ENCODE measurements around the gene COL5A1.

COL5A1 gene

GRCh38 chr9:134793288-134794188 lies 151.9 kb downstream of the COL5A1 start:
- TF ChIP-seq FOXP2 (optimal IDR thresholded peaks at IDR 0.05; ENCODE audit: borderline replicate concordance, extremely low read depth, extremely low read length, insufficient read depth) (no peak), TAF1 (IDR thresholded peaks at IDR 0.05; ENCODE audit: borderline replicate concordance, insufficient read depth, low read length) (no peak), SIN3A (IDR thresholded peaks at IDR 0.05; ENCODE audit: borderline replicate concordance, insufficient read depth, low read length) (no peak), POLR2AphosphoS5 (IDR thresholded peaks at IDR 0.05; ENCODE audit: low read depth, low read length) (no peak)
- TF ChIP-seq, protein P1, sequence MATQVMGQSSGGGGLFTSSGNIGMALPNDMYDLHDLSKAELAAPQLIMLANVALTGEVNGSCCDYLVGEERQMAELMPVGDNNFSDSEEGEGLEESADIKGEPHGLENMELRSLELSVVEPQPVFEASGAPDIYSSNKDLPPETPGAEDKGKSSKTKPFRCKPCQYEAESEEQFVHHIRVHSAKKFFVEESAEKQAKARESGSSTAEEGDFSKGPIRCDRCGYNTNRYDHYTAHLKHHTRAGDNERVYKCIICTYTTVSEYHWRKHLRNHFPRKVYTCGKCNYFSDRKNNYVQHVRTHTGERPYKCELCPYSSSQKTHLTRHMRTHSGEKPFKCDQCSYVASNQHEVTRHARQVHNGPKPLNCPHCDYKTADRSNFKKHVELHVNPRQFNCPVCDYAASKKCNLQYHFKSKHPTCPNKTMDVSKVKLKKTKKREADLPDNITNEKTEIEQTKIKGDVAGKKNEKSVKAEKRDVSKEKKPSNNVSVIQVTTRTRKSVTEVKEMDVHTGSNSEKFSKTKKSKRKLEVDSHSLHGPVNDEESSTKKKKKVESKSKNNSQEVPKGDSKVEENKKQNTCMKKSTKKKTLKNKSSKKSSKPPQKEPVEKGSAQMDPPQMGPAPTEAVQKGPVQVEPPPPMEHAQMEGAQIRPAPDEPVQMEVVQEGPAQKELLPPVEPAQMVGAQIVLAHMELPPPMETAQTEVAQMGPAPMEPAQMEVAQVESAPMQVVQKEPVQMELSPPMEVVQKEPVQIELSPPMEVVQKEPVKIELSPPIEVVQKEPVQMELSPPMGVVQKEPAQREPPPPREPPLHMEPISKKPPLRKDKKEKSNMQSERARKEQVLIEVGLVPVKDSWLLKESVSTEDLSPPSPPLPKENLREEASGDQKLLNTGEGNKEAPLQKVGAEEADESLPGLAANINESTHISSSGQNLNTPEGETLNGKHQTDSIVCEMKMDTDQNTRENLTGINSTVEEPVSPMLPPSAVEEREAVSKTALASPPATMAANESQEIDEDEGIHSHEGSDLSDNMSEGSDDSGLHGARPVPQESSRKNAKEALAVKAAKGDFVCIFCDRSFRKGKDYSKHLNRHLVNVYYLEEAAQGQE (IDR thresholded peaks at IDR 0.05; ENCODE audit: insufficient read depth in 1 of 2, low read depth in 2 of 2, low read length in 2 of 2): no peak

DNA sequence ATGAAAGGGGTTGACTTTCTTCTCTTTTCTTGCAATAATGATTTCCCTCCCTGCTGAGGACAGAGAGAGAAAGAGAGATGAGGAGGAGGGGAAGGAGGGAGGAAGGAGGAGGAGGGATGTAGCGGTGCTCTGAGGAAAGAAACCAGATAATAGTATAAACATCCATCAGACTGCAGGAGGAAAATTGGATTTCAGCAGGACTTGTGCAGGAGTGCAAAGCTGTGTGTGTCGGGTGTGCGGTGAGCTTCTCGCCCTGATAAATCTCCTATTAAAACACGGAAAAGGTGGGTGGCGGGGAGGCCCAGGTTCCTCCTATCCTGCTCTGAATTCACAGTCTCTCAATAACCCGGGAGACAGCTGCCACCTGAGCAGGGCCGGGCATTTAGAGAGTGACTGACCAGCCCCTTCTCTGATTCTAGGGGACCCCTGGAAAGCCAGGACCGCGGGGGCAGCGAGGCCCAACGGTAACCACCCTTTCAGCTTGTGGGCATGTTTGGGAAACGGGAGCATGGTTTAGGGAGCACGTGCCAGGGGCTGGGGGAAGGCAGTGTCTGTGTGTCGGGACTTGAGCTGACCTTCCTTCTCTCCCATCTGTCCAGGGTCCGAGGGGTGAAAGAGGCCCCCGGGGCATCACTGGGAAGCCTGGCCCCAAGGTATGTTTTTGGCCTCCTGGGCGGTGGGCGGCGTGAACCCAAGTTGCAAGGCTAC lies 153.2 kb downstream of the COL5A1 start:
- no peak for TF ChIP-seq SIN3A (IDR thresholded peaks at IDR 0.05; ENCODE audit: borderline replicate concordance, insufficient read depth, low read length)
- no peak for TF ChIP-seq POLR2AphosphoS5 (IDR thresholded peaks at IDR 0.05; ENCODE audit: low read depth, low read length)
- TF ChIP-seq, protein P1 (IDR thresholded peaks at IDR 0.05; ENCODE audit: insufficient read depth in 1 of 2, low read depth in 2 of 2, low read length in 2 of 2): no peak
- no peak for TF ChIP-seq TAF1 (IDR thresholded peaks at IDR 0.05; ENCODE audit: borderline replicate concordance, insufficient read depth, low read length)
- TF ChIP-seq FOXP2 (optimal IDR thresholded peaks at IDR 0.05; ENCODE audit: borderline replicate concordance, extremely low read depth, extremely low read length, insufficient read depth): no peak

DNA sequence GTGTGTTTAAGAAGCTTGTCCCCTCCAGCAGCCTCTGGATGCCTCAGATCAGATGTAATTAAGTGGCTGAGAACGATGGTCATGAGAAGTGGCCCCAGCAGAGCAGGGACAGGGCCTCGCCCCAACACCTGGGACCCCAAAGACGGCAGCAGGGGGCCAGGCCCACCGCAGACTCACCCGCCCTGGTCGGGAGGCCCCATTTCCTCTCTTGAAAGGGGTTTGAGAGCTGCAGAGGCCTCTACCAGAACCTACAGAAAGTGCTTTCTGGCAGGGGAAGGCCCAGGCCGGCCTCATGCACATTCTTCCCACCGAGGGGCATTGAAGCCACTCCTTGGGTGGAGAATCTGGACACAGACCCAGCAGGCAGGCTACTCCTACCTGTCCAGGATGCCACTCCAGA lies 153.8 kb downstream of the COL5A1 start:
- TF ChIP-seq, protein P1 (IDR thresholded peaks at IDR 0.05; ENCODE audit: insufficient read depth in 1 of 2, low read depth in 2 of 2, low read length in 2 of 2): no peak
- TF ChIP-seq SIN3A (IDR thresholded peaks at IDR 0.05; ENCODE audit: borderline replicate concordance, insufficient read depth, low read length) (no peak), TAF1 (IDR thresholded peaks at IDR 0.05; ENCODE audit: borderline replicate concordance, insufficient read depth, low read length) (no peak), POLR2AphosphoS5 (IDR thresholded peaks at IDR 0.05; ENCODE audit: low read depth, low read length) (no peak), FOXP2 (optimal IDR thresholded peaks at IDR 0.05; ENCODE audit: borderline replicate concordance, extremely low read depth, extremely low read length, insufficient read depth) (no peak)

DNA sequence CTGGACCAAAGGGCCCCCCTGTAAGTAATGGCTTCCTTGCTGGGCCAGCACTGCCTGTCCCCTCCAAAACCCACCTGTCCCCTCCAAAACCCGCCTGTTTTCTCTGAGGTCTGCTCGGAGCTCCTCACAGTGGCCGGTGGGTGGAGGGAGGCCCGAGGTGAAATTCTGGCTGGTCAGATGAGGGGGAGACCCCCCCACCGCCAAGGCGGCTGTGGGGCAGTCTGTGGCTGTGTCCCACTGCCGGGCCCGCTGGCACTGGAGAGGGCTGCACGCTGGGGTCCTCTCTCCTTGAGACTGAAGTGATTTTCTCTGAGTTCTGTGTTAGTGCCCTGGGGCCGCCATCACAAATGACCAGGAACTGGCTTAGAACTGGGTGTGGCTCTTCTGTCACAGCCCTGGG lies 155.3 kb downstream of the COL5A1 start:
- TF ChIP-seq FOXP2 (optimal IDR thresholded peaks at IDR 0.05; ENCODE audit: borderline replicate concordance, extremely low read depth, extremely low read length, insufficient read depth): no peak
- TF ChIP-seq TAF1 (IDR thresholded peaks at IDR 0.05; ENCODE audit: borderline replicate concordance, insufficient read depth, low read length): no peak
- no peak for TF ChIP-seq POLR2AphosphoS5 (IDR thresholded peaks at IDR 0.05; ENCODE audit: low read depth, low read length)
- TF ChIP-seq, protein P1 (IDR thresholded peaks at IDR 0.05; ENCODE audit: insufficient read depth in 1 of 2, low read depth in 2 of 2, low read length in 2 of 2): no peak
- TF ChIP-seq SIN3A (IDR thresholded peaks at IDR 0.05; ENCODE audit: borderline replicate concordance, insufficient read depth, low read length): no peak

Data from PFSK-1 (cell line).